H9 (cell line): ENCODE data around the gene NKD1. TPM values are rescaled to one million over a fixed set of nuclear protein-coding genes. Genes with fewer than 3 reads are reported as not detected.

Experiments
- DNase-seq: peaks from one replicate; pipeline ENCODE4 v3.0.0-alpha.2; 2017
- H2AFZ ChIP-seq: one replicate; pipeline ENCODE4 v1.6.1; 2013; ENCODE audit warnings: mild to moderate bottlenecking, low read length, control low read depth, moderate library complexity
- H2AK5ac ChIP-seq: 2 replicates; pipeline ENCODE4 v1.6.1; 2013; ENCODE audit warnings: low read length, control low read depth, mixed read lengths; ENCODE audit not compliant: insufficient read length
- H2BK120ac ChIP-seq: one replicate; pipeline ENCODE4 v1.6.1; 2013; ENCODE audit warnings: low read depth, mild to moderate bottlenecking, low read length, control low read depth, inconsistent platforms; ENCODE audit not compliant: poor library complexity, severe bottlenecking
- H2BK12ac ChIP-seq: 2 replicates; pipeline ENCODE4 v1.6.1; 2013; ENCODE audit warnings: low read length, control low read depth, mixed read lengths, low read depth; ENCODE audit not compliant: insufficient read length
- H2BK15ac ChIP-seq: 2 replicates; pipeline ENCODE4 v1.6.1; 2013; ENCODE audit warnings: low read depth, low read length, control low read depth
- H2BK20ac ChIP-seq: one replicate; pipeline ENCODE4 v1.6.1; 2013; ENCODE audit warnings: low read depth, mild to moderate bottlenecking, low read length, control low read depth, inconsistent platforms; ENCODE audit not compliant: poor library complexity, severe bottlenecking
- H2BK5ac ChIP-seq: 2 replicates; pipeline ENCODE4 v1.6.1; 2013; ENCODE audit warnings: low read length, control low read depth, mixed read lengths; ENCODE audit not compliant: insufficient read length
- H3K14ac ChIP-seq: 2 replicates; pipeline ENCODE4 v1.6.1; 2013; ENCODE audit warnings: low read length, control low read depth; ENCODE audit not compliant: insufficient read depth
- H3K18ac ChIP-seq: 2 replicates; pipeline ENCODE4 v1.6.1; 2013; ENCODE audit warnings: low read depth, mild to moderate bottlenecking, mixed read lengths, low read length, control low read depth; ENCODE audit not compliant: insufficient read length
- H3K23ac ChIP-seq: 2 replicates; pipeline ENCODE4 v1.6.1; 2013; ENCODE audit warnings: low read length, control low read depth, mixed read lengths, low read depth; ENCODE audit not compliant: insufficient read length
- H3K23me2 ChIP-seq: 2 replicates; pipeline ENCODE4 v1.6.1; 2013; ENCODE audit warnings: low read depth, mild to moderate bottlenecking, mixed read lengths, low read length, control low read depth; ENCODE audit not compliant: insufficient read length, poor library complexity, severe bottlenecking
- H3K27ac ChIP-seq: 2 replicates; pipeline ENCODE4 v1.5.1; 2013; ENCODE audit warnings: low read length, control low read depth, mixed read lengths, low read depth; ENCODE audit not compliant: insufficient read length
- H3K27me3 ChIP-seq: 2 replicates; pipeline ENCODE4 v1.6.1; 2013; ENCODE audit warnings: low read length, control low read depth, inconsistent platforms; ENCODE audit not compliant: insufficient read depth
- H3K4ac ChIP-seq: 2 replicates; pipeline ENCODE4 v1.6.1; 2013; ENCODE audit warnings: low read depth, mild to moderate bottlenecking, control low read depth, inconsistent platforms, low read length, moderate library complexity
- H3K4me1 ChIP-seq: 2 replicates; pipeline ENCODE4 v1.6.1; 2013; ENCODE audit warnings: low read length, control low read depth, inconsistent platforms; ENCODE audit not compliant: insufficient read depth
- H3K4me2 ChIP-seq: 2 replicates; pipeline ENCODE4 v1.6.1; 2013; ENCODE audit warnings: low read length, control low read depth, mixed read lengths; ENCODE audit not compliant: insufficient read length, insufficient read depth
- H3K56ac ChIP-seq: 2 replicates; pipeline ENCODE4 v1.6.1; 2013; ENCODE audit warnings: low read depth, mild to moderate bottlenecking, mixed read lengths, low read length, control low read depth; ENCODE audit not compliant: insufficient read length
- H3K79me1 ChIP-seq: 2 replicates; pipeline ENCODE4 v1.6.1; 2013; ENCODE audit warnings: low read depth, mild to moderate bottlenecking, moderate library complexity, low read length, control low read depth, inconsistent platforms; ENCODE audit not compliant: insufficient read depth, poor library complexity, severe bottlenecking
- H3K79me2 ChIP-seq: 2 replicates; pipeline ENCODE4 v1.6.1; 2013; ENCODE audit warnings: low read length, control low read depth, inconsistent platforms; ENCODE audit not compliant: insufficient read depth
- H3K9ac ChIP-seq: 2 replicates; pipeline ENCODE4 v1.6.1; 2013; ENCODE audit warnings: low read length, control low read depth, mixed read lengths; ENCODE audit not compliant: insufficient read length; ENCODE audit errors: extremely low read depth
- H3K9me3 ChIP-seq: one replicate; pipeline ENCODE4 v1.6.1; 2013; ENCODE audit warnings: low read depth, low read length, inconsistent platforms; ENCODE audit not compliant: control insufficient read depth
- H3T11ph ChIP-seq: one replicate; pipeline ENCODE4 v1.6.1; 2013; ENCODE audit warnings: mild to moderate bottlenecking, low read length, control low read depth, inconsistent platforms
- H4K20me1 ChIP-seq: one replicate; pipeline ENCODE4 v1.6.1; 2013; ENCODE audit not compliant: control insufficient read depth, insufficient read length, insufficient read depth
- H4K5ac ChIP-seq: 2 replicates; pipeline ENCODE4 v1.6.1; 2013; ENCODE audit warnings: low read depth, mild to moderate bottlenecking, mixed read lengths, low read length, control low read depth; ENCODE audit not compliant: insufficient read length
- H4K8ac ChIP-seq: replicated peaks from 2 replicates; pipeline ENCODE4 v1.6.1; 2013; ENCODE audit warnings: low read length, control low read depth, mixed read lengths, low read depth; ENCODE audit not compliant: insufficient read length
- H4K91ac ChIP-seq: 2 replicates; pipeline ENCODE4 v1.6.1; 2013; ENCODE audit warnings: low read depth, mild to moderate bottlenecking, moderate library complexity, mixed read lengths, low read length, control low read depth; ENCODE audit not compliant: insufficient read length
- H3K27ac Mint-ChIP-seq, 3 experiments: 2 replicates in 2 of 3; 3 replicates in 1 of 3; pipeline ENCODE4 v1.8.0; 2020 to 2021; ENCODE audit warnings: mixed read lengths in 3 of 3, mild to moderate bottlenecking in 1 of 3, moderate library complexity in 1 of 3
- H3K27me3 Mint-ChIP-seq: 2 replicates; pipeline ENCODE4 v1.8.0; 2021; ENCODE audit warnings: low read depth, mild to moderate bottlenecking, moderate library complexity, mixed read lengths
- H3K36me3 Mint-ChIP-seq, 3 experiments: 2 replicates in 2 of 3; 3 replicates in 1 of 3; pipeline ENCODE4 v1.8.0; 2020 to 2021; ENCODE audit warnings: low read depth in 3 of 3, mixed read lengths in 3 of 3; ENCODE audit not compliant: insufficient read depth in 1 of 3
- H3K4me1 Mint-ChIP-seq, 2 experiments: 2 replicates each; pipeline ENCODE4 v1.8.0; 2020; ENCODE audit warnings: mixed read lengths in 2 of 2
- H3K4me3 Mint-ChIP-seq, 2 experiments: 2 replicates in 1 of 2; 3 replicates in 1 of 2; pipeline ENCODE4 v1.8.0; 2020 to 2021; ENCODE audit warnings: mild to moderate bottlenecking in 2 of 2, mixed read lengths in 2 of 2, moderate library complexity in 1 of 2
- H3K9me3 Mint-ChIP-seq, 2 experiments: 2 replicates in 1 of 2; 3 replicates in 1 of 2; pipeline ENCODE4 v1.8.0; 2020; ENCODE audit warnings: mild to moderate bottlenecking in 2 of 2, mixed read lengths in 2 of 2, moderate library complexity in 1 of 2
- CTCF ChIP-seq: fragments of 200-600 bp; sonication (generic); conservative IDR thresholded peaks from 3 replicates; pipeline ENCODE4 v1.8.0; 2021; ENCODE audit warnings: antibody characterized with exemption, mild to moderate bottlenecking
- WGBS: extraction: QIAGEN DNeasy Blood & Tissue Kit; methylation state at CpG from one replicate; pipeline ENCODE4 v1.1.7; 2013; ENCODE audit warnings: missing lambda C conversion rate, low lambda C conversion rate, mixed read lengths; ENCODE audit not compliant: insufficient read length; ENCODE audit errors: extremely low coverage; 5-methylcytosine and 5-hydroxymethylcytosine counted together
- total RNA-seq: library from RNA; stranded (reverse); gene quantifications from 2 replicates; pipeline ENCODE4 v1.2.1, GENCODE V29; 2021

NKD1 gene
- total RNA-seq, 1 experiment from 2014 or later = 1.9 TPM

GRCh38 chr16:50690177-50690576 is 142.0 kb downstream of the NKD1 start:
- Histone ChIP-seq H4K91ac (no peak overlapping the region), H2AFZ (no peak overlapping the region), H3K27me3 (peaks cover 8% of the 10 kb centered on the region; the same call in 1 of the 2 replicates), H4K5ac (no peak overlapping the region), H3K18ac (no peak overlapping the region), H3K56ac (no peak overlapping the region), H3K4me2 (no peak overlapping the region), H2BK12ac (no peak overlapping the region), H4K8ac (no peak overlapping the region), H3K4me1 (no peaks in the 10 kb centered on the region), H3T11ph (no peak overlapping the region), H4K20me1 (no peaks in the 10 kb centered on the region), H3K23me2 (peaks cover 6% of the 10 kb centered on the region), H3K9me3 (no peaks in the 10 kb centered on the region), H3K23ac (no peak overlapping the region), H2BK15ac (no peak overlapping the region), H3K27ac (no peak overlapping the region), H3K4ac (no peak overlapping the region), H3K9ac (no peak overlapping the region), H3K79me1 (no peaks in the 10 kb centered on the region), H2BK5ac (no peak overlapping the region), H2AK5ac (no peak overlapping the region), H3K79me2 (no peaks in the 10 kb centered on the region), H2BK20ac (no peak overlapping the region), H3K14ac (no peak overlapping the region), H2BK120ac (no peak overlapping the region)
- Mint-ChIP-seq H3K4me1 (peaks cover 5 to 8% of the 10 kb centered on the region in 2 experiments), H3K9me3 (no peaks in the 10 kb centered on the region; a peak in 2 of 5 replicates), H3K27ac (no peak overlapping the region), H3K36me3 (no peaks in the 10 kb centered on the region), H3K4me3 (no peak overlapping the region), H3K27me3 (peaks cover 45% of the 10 kb centered on the region)
- no peak for DNase-seq
- TF ChIP-seq CTCF = no peak
- no CpG with 5 or more reads among the region's 2 CpGs for WGBS
